GM12875 (cell line): Measurements from ENCODE around the gene NCAPH2.

Experiments used
- H3K4me3 ChIP-seq: one replicate; pipeline ENCODE4 v1.5.1; 2011; ENCODE audit warnings: low read depth, low read length, control low read depth
- CTCF ChIP-seq: IDR thresholded peaks from 2 replicates; pipeline ENCODE4 v1.5.1; 2011; ENCODE audit warnings: low read depth, mild to moderate bottlenecking, control low read depth, inconsistent platforms, low read length, moderate library complexity, borderline replicate concordance; ENCODE audit not compliant: insufficient read depth

Gene NCAPH2

GRCh38 chr22:50498322-50498890 lies 9.6 kb upstream of the NCAPH2 start:
- peak; percentile 71 for TF ChIP-seq CTCF
- H3K4me3 ChIP-seq, result no peak overlapping the region

- TF ChIP-seq CTCF, result no peak
- H3K4me3 ChIP-seq, result no peak overlapping the region
These were observed 7.6 kb upstream of the NCAPH2 start for GRCh38 chr22:50500452-50500851.

- TF ChIP-seq CTCF, result no peak
These were observed 5.9 kb upstream of the NCAPH2 start for GRCh38 chr22:50502096-50502495.

GRCh38 chr22:50502628-50503474 lies 5.2 kb upstream of the NCAPH2 start:
- H3K4me3 ChIP-seq, result no peak overlapping the region
- TF ChIP-seq CTCF, result no peak

More at GRCh38 chr22:50502096-50502495, 5.9 kb upstream of the NCAPH2 start:
- H3K4me3 ChIP-seq, result no peak overlapping the region

- no peak overlapping the region for H3K4me3 ChIP-seq
- peak; percentile 22; the same call in 1 of the 2 replicates for TF ChIP-seq CTCF
These were observed 4.4 kb upstream of the NCAPH2 start for GRCh38 chr22:50503475-50504145.

- TF ChIP-seq CTCF, result no peak
- no peak overlapping the region for H3K4me3 ChIP-seq
These were observed 3.4 kb upstream of the NCAPH2 start for GRCh38 chr22:50504369-50505211.
